ENCODE data around the gene DMXL1.

GRCh38 chr5:119238265-119239118, 167.6 kb downstream of the DMXL1 start:
- TF ChIP-seq POLR2AphosphoS5 (IDR thresholded peaks at IDR 0.05) (no peak), CTCF (IDR thresholded peaks at IDR 0.05) (no peak), POLR2A (IDR thresholded peaks at IDR 0.05) (no peak)
